PC-9 (cell line): ENCODE data around the gene SLC25A25. TPM values are rescaled to one million over a fixed set of nuclear protein-coding genes. Genes with fewer than 3 reads are reported as not detected.

ENCODE experiments used
- BruUV-seq: library from RNA; stranded (reverse); fragments of 400-500 nt; replicated peaks from 2 replicates; lab custom pipeline; 2021; lab: Mats Ljungman, UMichigan
- CTCF ChIA-PET: fragments of 300-600 bp; sonication (Branson Sonifier 250); formaldehyde crosslinking; loops from one replicate; lab custom pipeline; 2022; ENCODE audit warnings: antibody characterized with exemption; lab: Charles Lee
- POLR2A ChIA-PET: fragments of 300-600 bp; sonication (Branson Sonifier 250); formaldehyde crosslinking; loops from one replicate; lab custom pipeline; 2022; ENCODE audit warnings: antibody characterized with exemption; ENCODE audit not compliant: unreplicated experiment; lab: Charles Lee
- DNase-seq, 2 experiments: peaks; one replicate each; pipeline versions ENCODE4 v3.0.0 to v3.0.0-alpha.2; 2015 to 2022; ENCODE audit warnings: mixed read lengths in 1 of 2
- H2AFZ ChIP-seq: fragments of 200-600 bp; sonication (generic); 2 replicates; pipeline ENCODE4 v1.8.1; 2017; ENCODE audit warnings: antibody characterized with exemption
- H3F3A ChIP-seq: fragments of 200-600 bp; sonication (generic); 2 replicates; pipeline ENCODE4 v1.8.1; 2017; ENCODE audit warnings: antibody characterized with exemption, mild to moderate bottlenecking, low read depth; ENCODE audit not compliant: insufficient read depth
- H3K27ac ChIP-seq: fragments of 200-600 bp; sonication (generic); 2 replicates; pipeline ENCODE4 v1.6.1; 2016; ENCODE audit warnings: mixed run types
- H3K27me3 ChIP-seq: fragments of 200-600 bp; sonication (generic); 2 replicates; pipeline ENCODE4 v1.6.1; 2016; ENCODE audit warnings: low read depth, mixed run types; ENCODE audit not compliant: insufficient read depth
- H3K36me3 ChIP-seq: fragments of 200-600 bp; sonication (generic); 2 replicates; pipeline ENCODE4 v1.6.1; 2016; ENCODE audit warnings: low read depth, mixed run types
- H3K4me1 ChIP-seq: fragments of 200-600 bp; sonication (generic); replicated peaks from 2 replicates; pipeline ENCODE4 v1.6.1; 2016; ENCODE audit warnings: mixed run types; ENCODE audit not compliant: insufficient read depth
- H3K4me2 ChIP-seq: fragments of 200-600 bp; sonication (generic); 2 replicates; pipeline ENCODE4 v1.6.1; 2017; ENCODE audit warnings: mixed run types
- H3K4me3 ChIP-seq: fragments of 200-600 bp; sonication (generic); 2 replicates; pipeline ENCODE4 v1.6.1; 2016; ENCODE audit warnings: mixed run types
- H3K79me2 ChIP-seq: fragments of 200-600 bp; sonication (generic); 2 replicates; pipeline ENCODE4 v1.6.1; 2017; ENCODE audit warnings: low read depth, mixed run types
- H3K9me2 ChIP-seq: fragments of 200-600 bp; sonication (generic); 2 replicates; pipeline ENCODE4 v1.8.1; 2017; ENCODE audit warnings: mild to moderate bottlenecking; ENCODE audit not compliant: insufficient read depth
- H3K9me3 ChIP-seq: fragments of 200-600 bp; sonication (generic); 2 replicates; pipeline ENCODE4 v1.8.1; 2016; ENCODE audit warnings: low read depth; ENCODE audit not compliant: insufficient read depth
- H4K20me1 ChIP-seq: fragments of 200-600 bp; sonication (generic); 2 replicates; pipeline ENCODE4 v1.8.1; 2017; ENCODE audit not compliant: insufficient read depth
- CTCF ChIP-seq: fragments of 200-600 bp; sonication (generic); conservative IDR thresholded peaks from 2 replicates; pipeline ENCODE4 v1.6.1; 2017; ENCODE audit warnings: mixed run types, antibody characterized with exemption, mild to moderate bottlenecking, moderate library complexity
- EZH2 ChIP-seq: fragments of 200-600 bp; sonication (generic); IDR thresholded peaks from 2 replicates; pipeline ENCODE4 v1.8.0; 2017; ENCODE audit warnings: antibody characterized with exemption, low read depth
- intact Hi-C: fragments of 100-400 bp; cut with micrococcal nuclease; formaldehyde crosslinking; loops from one replicate; pipeline ENCODE4 v1.10.0; 2022; ENCODE audit not compliant: unreplicated experiment
- total RNA-seq: library from RNA; stranded (reverse); gene quantifications from 2 replicates; pipeline ENCODE4 v1.2.3, GENCODE V29; 2021

The SLC25A25 gene
- total RNA-seq, 1 experiment from 2014 or later: 11.7 TPM

- Histone ChIP-seq H3K9me3 (no peaks in the 10 kb centered on the region), H3K9me2 (no peaks in the 10 kb centered on the region), H2AFZ (no peak overlapping the region), H3K27ac (peak overlapping the region; percentile 87), H3K36me3 (peaks cover 7% of the 10 kb centered on the region; the same call in 1 of the 2 replicates), H4K20me1 (peaks cover 3% of the 10 kb centered on the region), H3K27me3 (no peaks in the 10 kb centered on the region), H3K4me1 (peaks cover 76% of the 10 kb centered on the region), H3K4me3 (peak overlapping the region; percentile 20; the same call in 1 of the 2 replicates), H3F3A (peaks cover 75% of the 10 kb centered on the region), H3K4me2 (peak overlapping the region; percentile 72), H3K79me2 (peaks cover 41% of the 10 kb centered on the region)
- intact Hi-C loops: loop anchor here (5.0 kb wide), 1 partner anchor 46 kb away; the partner anchor contains the start of gene CIZ1
- no peak for TF ChIP-seq EZH2
- TF ChIP-seq CTCF: no peak
- ChIA-PET POLR2A (interaction anchor here (0.6 to 0.7 kb wide), 4 partner anchors 14 to 229 kb away, joined by 3 to 5 read pairs (median 4); partner anchors contain the start of genes BBLN, CIZ1 and ST6GALNAC4), CTCF (interaction anchor here (0.5 to 0.6 kb wide), 3 partner anchors 46 to 193 kb away, joined by 3 to 9 read pairs (median 3); no protein-coding TSS in a partner anchor)
- no peak for DNase-seq
- no TSS peak for BruUV-seq
These were observed 77.9 kb downstream of the SLC25A25 start for GRCh38 chr9:128145951-128146351.

DNA sequence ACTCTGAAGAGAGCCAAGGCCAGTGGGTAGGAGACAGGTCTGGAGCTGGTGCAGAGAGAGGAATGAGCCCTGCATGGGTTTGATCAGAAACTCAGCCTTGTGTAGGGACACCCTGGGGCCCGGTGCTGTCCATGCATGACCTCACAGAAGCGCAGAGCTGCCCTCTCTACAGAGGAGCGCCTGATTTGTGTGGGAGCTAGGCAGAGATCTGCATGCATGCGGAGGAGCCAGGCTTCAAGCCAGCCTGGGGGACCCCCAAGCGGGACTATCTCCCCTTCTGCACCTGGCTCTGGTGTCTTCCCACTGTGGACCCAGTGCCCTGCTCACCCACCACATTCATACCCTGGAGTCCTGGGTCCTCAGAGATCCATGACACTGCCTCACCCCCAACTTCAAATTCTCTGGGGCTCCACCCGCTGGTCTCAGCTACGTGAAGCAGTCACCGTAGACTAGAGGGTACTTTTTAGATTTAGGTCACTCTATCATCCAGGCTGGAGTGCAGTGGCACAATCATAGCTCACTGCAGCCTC is 78.6 kb downstream of the SLC25A25 start:
- peaks cover 7% of the 10 kb centered on the region; the same call in 1 of the 2 replicates for H3K36me3 ChIP-seq
- BruUV-seq: no TSS peak
- no peak for DNase-seq
- H3K79me2 ChIP-seq: peaks cover 44% of the 10 kb centered on the region
- POLR2A ChIA-PET: interaction anchor here (0.7 kb wide), 1 partner anchor 13 kb away, joined by 4 read pairs; the partner anchor contains the start of gene BBLN
- CTCF ChIA-PET: interaction anchor here (0.6 kb wide), 1 partner anchor 45 kb away, joined by 3 read pairs; no protein-coding TSS in a partner anchor
- H3K27ac ChIP-seq: peak overlapping the region; percentile 87
- peak overlapping the region; percentile 72 for H3K4me2 ChIP-seq
- no peak overlapping the region for H3K4me3 ChIP-seq
- TF ChIP-seq CTCF (no peak), EZH2 (no peak)
- H3K9me3 ChIP-seq: no peaks in the 10 kb centered on the region
- H3K9me2 ChIP-seq: no peaks in the 10 kb centered on the region
- intact Hi-C loops: loop anchor here (5.0 kb wide), 1 partner anchor 46 kb away; the partner anchor contains the start of gene CIZ1
- H4K20me1 ChIP-seq: peaks cover 9% of the 10 kb centered on the region
- no peaks in the 10 kb centered on the region for H3K27me3 ChIP-seq
- peaks cover 81% of the 10 kb centered on the region for H3F3A ChIP-seq
- H3K4me1 ChIP-seq: peaks cover 80% of the 10 kb centered on the region
- no peak overlapping the region for H2AFZ ChIP-seq

GRCh38 chr9:128148509-128149000 is 80.5 kb downstream of the SLC25A25 start:
- H3F3A ChIP-seq: peaks cover 81% of the 10 kb centered on the region
- TF ChIP-seq EZH2 (no peak), CTCF (no peak)
- peak overlapping the region; percentile 100 for H3K4me2 ChIP-seq
- POLR2A ChIA-PET: interaction anchor here (0.6 to 0.8 kb wide), 2 partner anchors 11 to 41 kb away, joined by 5 to 10 read pairs; no protein-coding TSS in a partner anchor
- H3K36me3 ChIP-seq: peaks cover 7% of the 10 kb centered on the region; the same call in 1 of the 2 replicates
- peaks cover 66% of the 10 kb centered on the region for H3K4me1 ChIP-seq
- peak overlapping the region; percentile 97; the same call in 1 of the 2 replicates for H3K4me3 ChIP-seq
- no peaks in the 10 kb centered on the region for H3K9me2 ChIP-seq
- no peaks in the 10 kb centered on the region for H3K9me3 ChIP-seq
- TSS peak; percentile 43 for BruUV-seq
- no peaks in the 10 kb centered on the region for H3K27me3 ChIP-seq
- intact Hi-C loops: loop anchor here (5.0 kb wide), 1 partner anchor 44 kb away; the partner anchor contains the start of gene CIZ1
- H3K27ac ChIP-seq: peak overlapping the region; percentile 99
- peaks cover 24% of the 10 kb centered on the region for H4K20me1 ChIP-seq
- peaks cover 44% of the 10 kb centered on the region for H3K79me2 ChIP-seq
- no peak for DNase-seq
- H2AFZ ChIP-seq: no peak overlapping the region
- CTCF ChIA-PET: no interaction called here
